Activated T-helper 9 cell treated with anti-CD3 and anti-CD28 coated beads, Interleukin-2, amount 50 U/mL, for 16 hours (primary cell): ENCODE results near the gene SNTN.

Experiments
- DNase-seq: peaks from one replicate; pipeline ENCODE4 v3.0.0-alpha.2; 2020; ENCODE audit warnings: low read depth

The SNTN gene

GRCh38 chr3:63674586-63674985 lies 22.1 kb downstream of the SNTN start:
- no peak for DNase-seq

- no peak for DNase-seq
Observed at GRCh38 chr3:63679186-63679585, 26.7 kb downstream of the SNTN start.

GRCh38 chr3:63684081-63684480 lies 31.6 kb downstream of the SNTN start:
- no peak for DNase-seq

GRCh38 chr3:63685340-63685739 lies 32.9 kb downstream of the SNTN start:
- DNase-seq: no peak

- DNase-seq: no peak
Observed at GRCh38 chr3:63687278-63688225, 35.1 kb downstream of the SNTN start.

GRCh38 chr3:63689285-63689684 lies 36.8 kb downstream of the SNTN start:
- DNase-seq: no peak

GRCh38 chr3:63693351-63693750 lies 40.9 kb downstream of the SNTN start:
- DNase-seq: no peak

- DNase-seq: no peak
Observed at GRCh38 chr3:63705092-63705645, 52.7 kb downstream of the SNTN start.

- no peak for DNase-seq
Observed at GRCh38 chr3:63706321-63707085, 54.0 kb downstream of the SNTN start.

GRCh38 chr3:63707731-63708130 lies 55.3 kb downstream of the SNTN start:
- no peak for DNase-seq

- no peak for DNase-seq
Observed at GRCh38 chr3:63709576-63709975, 57.1 kb downstream of the SNTN start.
